ENCODE measurements around the gene CTNNA3. TPM values are rescaled to one million over a fixed set of nuclear protein-coding genes. Genes with fewer than 3 reads are reported as not detected.

The CTNNA3 gene
- total RNA-seq, 6 donors from 2014 or later, result 0.20 to 2.0 TPM; not detected in 4

DNA sequence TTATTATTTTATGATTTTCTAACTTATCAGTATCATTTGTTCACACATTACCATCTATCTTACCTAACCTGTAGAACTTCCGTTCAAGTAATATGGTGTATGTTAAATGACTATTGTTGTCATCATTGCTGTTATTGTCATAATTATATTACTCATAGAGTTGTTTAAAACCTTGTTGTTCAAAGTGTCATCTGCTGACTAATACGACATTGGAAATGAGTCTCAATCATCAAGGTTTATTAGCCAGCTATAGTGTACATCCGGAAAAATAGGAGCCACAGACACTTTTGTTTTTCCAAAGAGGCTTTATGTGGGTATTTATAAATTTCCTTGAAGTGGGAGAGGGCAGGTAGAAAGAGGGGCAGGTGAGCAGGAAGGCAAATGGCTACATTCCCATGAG is 1157.1 kb downstream of the CTNNA3 start:
- Histone ChIP-seq H3K9me3 (no peaks in the 10 kb centered on the region), H3K27ac (no peak overlapping the region), H3K4me1 (no peaks in the 10 kb centered on the region), H3K27me3 (no peaks in the 10 kb centered on the region), H3K4me3 (no peak overlapping the region), H3K36me3 (no peaks in the 10 kb centered on the region)
- no peak for ATAC-seq (ENCODE audit: low FRiP score in 2 of 2)
- no peak for DNase-seq
- WGBS, 2 donors, result 79% methylated on average over 3 of the region's 3 CpGs
- no peak for TF ChIP-seq POLR2AphosphoS5 (IDR thresholded peaks at IDR 0.05)
- TF ChIP-seq POLR2A (IDR thresholded peaks at IDR 0.05), result no peak
- TF ChIP-seq EP300 (IDR thresholded peaks at IDR 0.05), result no peak
- TF ChIP-seq CTCF (IDR thresholded peaks at IDR 0.05), result no peak

GRCh38 chr10:66538371-66538770 is 1157.6 kb downstream of the CTNNA3 start:
- WGBS, 2 donors, result 53 to 66% methylated on average over 3 of the region's 3 CpGs
- no peaks in the 10 kb centered on the region for H3K27me3 ChIP-seq
- TF ChIP-seq POLR2AphosphoS5 (IDR thresholded peaks at IDR 0.05) (no peak), CTCF (IDR thresholded peaks at IDR 0.05) (no peak)
- H3K27ac ChIP-seq, result no peak overlapping the region
- no peaks in the 10 kb centered on the region for H3K4me1 ChIP-seq
- DNase-seq (no peak), ATAC-seq (ENCODE audit: low FRiP score in 2 of 2) (no peak)
- H3K4me3 ChIP-seq, result no peak overlapping the region
- no peaks in the 10 kb centered on the region for H3K9me3 ChIP-seq
- H3K36me3 ChIP-seq, result no peaks in the 10 kb centered on the region

DNA sequence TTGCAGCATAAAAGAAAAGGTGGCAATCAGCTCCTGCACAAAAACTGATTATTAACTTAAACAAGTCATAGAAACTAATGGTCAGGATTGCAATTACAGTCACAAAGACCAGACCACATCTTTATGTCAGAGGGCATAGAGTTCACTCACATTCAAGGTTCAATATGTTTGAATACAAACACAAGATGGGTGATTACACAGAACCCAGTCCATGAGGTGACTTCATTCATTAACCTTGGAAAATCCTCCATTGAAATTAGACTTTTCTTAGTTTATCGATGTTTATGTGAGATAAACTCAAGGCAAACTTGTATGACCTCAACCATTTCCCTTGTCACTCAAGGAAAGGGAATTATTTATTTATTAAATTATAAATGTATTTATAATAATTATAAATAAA is 1158.8 kb downstream of the CTNNA3 start:
- H3K4me3 ChIP-seq, result no peak overlapping the region
- 96 to 98% methylated on average over 1 of the region's 1 CpG for WGBS, 2 donors
- no peak for ATAC-seq (ENCODE audit: low FRiP score in 2 of 2)
- no peak overlapping the region for H3K27ac ChIP-seq
- no peaks in the 10 kb centered on the region for H3K36me3 ChIP-seq
- H3K27me3 ChIP-seq, result no peaks in the 10 kb centered on the region
- no peak for DNase-seq
- TF ChIP-seq CTCF (IDR thresholded peaks at IDR 0.05), result no peak
- no peak for TF ChIP-seq POLR2A (IDR thresholded peaks at IDR 0.05)
- TF ChIP-seq EP300 (IDR thresholded peaks at IDR 0.05), result no peak
- no peak for TF ChIP-seq POLR2AphosphoS5 (IDR thresholded peaks at IDR 0.05)
- no peaks in the 10 kb centered on the region for H3K4me1 ChIP-seq
- no peaks in the 10 kb centered on the region for H3K9me3 ChIP-seq

- no peak for DNase-seq
- Histone ChIP-seq H3K9me3 (no peaks in the 10 kb centered on the region), H3K4me3 (no peak overlapping the region), H3K36me3 (no peaks in the 10 kb centered on the region), H3K27ac (no peak overlapping the region), H3K4me1 (no peaks in the 10 kb centered on the region), H3K27me3 (no peaks in the 10 kb centered on the region)
- ATAC-seq (ENCODE audit: low FRiP score in 2 of 2), result no peak
- TF ChIP-seq EP300 (IDR thresholded peaks at IDR 0.05) (no peak), CTCF (IDR thresholded peaks at IDR 0.05) (no peak), POLR2AphosphoS5 (IDR thresholded peaks at IDR 0.05) (no peak), POLR2A (IDR thresholded peaks at IDR 0.05) (no peak)
- 82 to 91% methylated on average over 1 of the region's 1 CpG for WGBS, 2 donors
Observed at GRCh38 chr10:66535439-66535838, 1160.6 kb downstream of the CTNNA3 start.

GRCh38 chr10:66534866-66535265 is 1161.1 kb downstream of the CTNNA3 start:
- Histone ChIP-seq H3K27ac (no peak overlapping the region), H3K4me1 (no peaks in the 10 kb centered on the region), H3K4me3 (no peak overlapping the region), H3K36me3 (no peaks in the 10 kb centered on the region), H3K9me3 (no peaks in the 10 kb centered on the region), H3K27me3 (no peaks in the 10 kb centered on the region)
- WGBS, 2 donors, result 93 to 100% methylated on average over 1 of the region's 1 CpG
- no peak for DNase-seq
- TF ChIP-seq POLR2A (IDR thresholded peaks at IDR 0.05), result no peak
- no peak for TF ChIP-seq POLR2AphosphoS5 (IDR thresholded peaks at IDR 0.05)
- TF ChIP-seq CTCF (IDR thresholded peaks at IDR 0.05), result no peak
- TF ChIP-seq EP300 (IDR thresholded peaks at IDR 0.05), result no peak
- ATAC-seq (ENCODE audit: low FRiP score in 2 of 2), result no peak

Data from upper lobe of left lung (tissue), 6 donors.